HG03457 (cell line): ENCODE measurements around the gene ZNF710.
"Not testable (repeated sequence)": the region's sequence is repeated elsewhere in the genome, so short reads cannot be mapped to it uniquely, and the experiment has no call there.

Experiments used
- ATAC-seq: cut with Tn5 transposase; IDR thresholded peaks from one replicate; pipeline ENCODE4 v1.9.1; 2021; ENCODE audit warnings: moderate number of reproducible peaks; ENCODE audit not compliant: unreplicated experiment

Gene ZNF710

GRCh38 chr15:90001062-90001682, at the start of gene ZNF710:
Gene ZNF710 (plus strand): TSS chr15:90001324. CDS start chr15:90067138, 65,814 bp downstream.
- ATAC-seq = no peak

GRCh38 chr15:89954541-89954940, 46.6 kb upstream of the ZNF710 start:
- no peak for ATAC-seq

- ATAC-seq = not testable (repeated sequence)
Measured at GRCh38 chr15:89955449-89955998, 45.6 kb upstream of the ZNF710 start.

- ATAC-seq = no peak
Measured at GRCh38 chr15:89958107-89958805, 42.9 kb upstream of the ZNF710 start.

GRCh38 chr15:89963301-89964231, 37.6 kb upstream of the ZNF710 start:
- no peak for ATAC-seq

- ATAC-seq = no peak
Measured at GRCh38 chr15:89964232-89964954, 36.7 kb upstream of the ZNF710 start.

GRCh38 chr15:89967881-89968280, 33.2 kb upstream of the ZNF710 start:
- ATAC-seq = no peak

- ATAC-seq = no peak
Measured at GRCh38 chr15:89971592-89971997, 29.5 kb upstream of the ZNF710 start.

- ATAC-seq = no peak
Measured at GRCh38 chr15:89972085-89972484, 29.0 kb upstream of the ZNF710 start.

- no peak for ATAC-seq
Measured at GRCh38 chr15:89975482-89976245, 25.5 kb upstream of the ZNF710 start.

- ATAC-seq = no peak
Measured at GRCh38 chr15:89976246-89976600, 24.9 kb upstream of the ZNF710 start.

GRCh38 chr15:89977836-89978235, 23.3 kb upstream of the ZNF710 start:
- ATAC-seq = not testable (repeated sequence)

GRCh38 chr15:89978914-89979313, 22.2 kb upstream of the ZNF710 start:
- ATAC-seq = no peak

- no peak for ATAC-seq
Measured at GRCh38 chr15:89980896-89981295, 20.2 kb upstream of the ZNF710 start.

- ATAC-seq = no peak
Measured at GRCh38 chr15:89982315-89983055, 18.6 kb upstream of the ZNF710 start.

GRCh38 chr15:89984001-89984400, 17.1 kb upstream of the ZNF710 start:
- no peak for ATAC-seq

GRCh38 chr15:89984421-89985010, 16.6 kb upstream of the ZNF710 start:
- ATAC-seq = no peak

GRCh38 chr15:89985111-89985510, 16.0 kb upstream of the ZNF710 start:
- ATAC-seq = no peak

GRCh38 chr15:89991312-89991711, 9.8 kb upstream of the ZNF710 start:
- no peak for ATAC-seq
